Measurements from ENCODE around the gene SLC4A1.

SLC4A1 gene

DNA sequence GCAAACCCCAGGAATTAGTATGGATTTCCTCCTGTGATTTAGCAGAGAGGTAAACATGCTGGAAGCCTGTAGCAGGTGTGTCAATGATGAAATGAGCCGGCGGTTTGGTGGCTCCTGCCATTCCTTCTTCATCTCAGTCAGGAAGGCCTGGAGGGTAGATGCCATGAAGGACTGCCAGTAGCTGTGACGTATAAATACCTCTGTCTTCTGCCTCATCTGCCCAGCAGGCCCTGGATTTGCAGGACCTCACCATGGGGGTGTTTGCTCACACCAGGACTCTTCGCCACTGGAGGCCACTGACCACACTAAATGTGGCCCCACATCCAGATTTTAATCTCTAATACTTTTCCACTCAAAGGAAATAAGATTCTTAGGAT is 16.1 kb upstream of the SLC4A1 start:
- in situ Hi-C loops (cut with MboI; ENCODE audit: low sequenced_read_pairs) = no loop called here

DNA sequence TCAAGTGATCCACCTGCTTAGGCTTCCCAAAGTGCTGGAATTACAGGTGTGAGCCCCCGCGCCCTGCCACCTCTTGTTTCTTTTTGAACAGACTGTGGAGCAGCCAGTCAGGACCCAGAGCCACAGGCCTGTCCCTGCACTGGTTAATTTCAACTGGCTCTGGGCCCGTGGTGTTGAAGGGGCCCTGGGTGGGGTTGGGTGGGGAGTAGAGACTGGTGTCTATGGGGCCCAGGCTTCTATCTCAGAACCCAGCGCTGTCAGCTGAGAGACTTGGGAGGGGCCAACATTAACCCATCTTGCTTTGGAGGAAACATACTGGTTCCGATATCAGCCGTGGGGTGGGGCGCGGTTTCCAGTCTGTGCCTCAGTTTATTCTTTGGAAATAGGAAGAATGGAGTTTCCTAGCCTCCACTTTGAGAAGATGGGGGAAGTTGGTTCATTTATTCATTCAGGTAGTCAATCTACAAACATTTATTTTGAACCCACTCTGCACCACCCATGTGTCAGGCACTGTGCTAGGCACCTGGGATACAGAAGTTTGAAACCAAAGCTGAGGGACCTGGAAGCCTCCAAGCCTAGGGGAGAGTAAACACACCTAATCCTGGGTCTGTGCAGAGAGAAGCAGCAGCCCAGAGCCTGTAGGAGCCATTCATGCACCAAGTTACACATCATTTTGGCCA is 15.5 kb upstream of the SLC4A1 start:
- in situ Hi-C loops (cut with MboI; ENCODE audit: low sequenced_read_pairs) = no loop called here

DNA sequence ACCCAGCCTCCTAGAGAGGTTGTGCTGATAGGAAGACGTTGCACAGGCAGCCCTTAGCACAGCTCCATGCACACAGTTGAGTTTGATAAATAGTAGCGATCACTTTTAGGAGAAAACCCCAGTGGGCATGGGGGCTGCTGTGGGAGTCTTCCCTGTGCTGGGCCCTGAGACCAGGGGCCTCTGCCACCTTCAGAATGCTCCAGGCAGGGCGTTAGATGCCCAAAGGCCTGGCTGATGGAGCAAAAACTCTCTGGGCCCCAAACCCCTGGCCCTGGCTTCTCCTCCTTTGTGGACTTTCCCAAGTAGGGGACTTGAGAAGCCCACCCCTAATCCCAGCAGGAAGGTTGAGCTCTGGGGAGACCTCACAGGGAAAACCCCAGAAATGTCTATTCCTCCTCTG is 14.3 kb upstream of the SLC4A1 start:
- in situ Hi-C loops (cut with MboI; ENCODE audit: low sequenced_read_pairs) = no loop called here

DNA sequence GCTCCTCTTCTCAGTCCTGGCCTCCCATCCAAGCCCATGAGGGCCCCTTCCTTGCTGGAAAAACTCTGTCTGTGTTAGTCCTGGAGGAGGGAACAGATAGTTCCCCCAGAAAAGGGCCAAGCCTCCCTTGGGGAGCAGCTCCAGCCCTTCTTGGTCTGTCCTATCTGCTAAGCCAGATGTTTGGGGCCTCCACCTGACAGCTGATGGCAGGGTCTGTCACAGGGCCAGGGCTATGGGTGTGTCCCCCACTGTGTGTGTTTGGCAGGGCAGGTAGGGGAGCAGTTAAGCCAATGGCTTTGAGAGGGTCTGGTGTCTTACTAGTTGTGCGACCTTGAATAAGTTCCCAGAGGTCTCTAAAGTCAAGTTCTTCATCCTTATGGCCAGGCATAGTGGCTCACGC is 13.6 kb upstream of the SLC4A1 start:
- in situ Hi-C loops (cut with MboI; ENCODE audit: low sequenced_read_pairs) = no loop called here

DNA sequence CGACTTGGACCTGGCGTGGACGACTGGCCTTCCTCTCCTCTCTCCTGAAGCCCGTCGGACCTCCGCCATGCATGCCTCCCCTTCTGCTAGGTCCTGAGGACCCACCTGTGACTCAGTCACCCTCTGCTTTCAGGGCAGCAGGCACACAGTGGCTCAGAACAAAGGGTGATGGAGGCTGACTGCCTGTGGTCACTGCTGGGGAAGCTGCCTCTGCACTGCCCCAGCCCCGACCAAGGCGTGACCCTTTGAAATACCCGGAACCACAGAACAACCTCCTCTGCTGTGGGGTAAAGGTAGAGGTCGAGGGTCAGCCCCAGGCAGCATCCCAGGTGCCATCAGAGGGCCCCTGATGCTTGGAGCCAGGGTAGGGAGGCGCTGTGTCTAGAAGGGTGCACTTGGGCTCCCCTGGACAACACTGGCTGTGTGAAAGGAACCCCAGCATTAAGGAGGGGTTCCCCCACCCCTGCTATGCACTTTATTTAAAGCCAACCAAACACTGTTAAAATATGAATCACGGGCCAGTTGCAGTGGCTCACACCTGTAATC is 12.5 kb upstream of the SLC4A1 start:
- in situ Hi-C loops (cut with MboI; ENCODE audit: low sequenced_read_pairs) = no loop called here

DNA sequence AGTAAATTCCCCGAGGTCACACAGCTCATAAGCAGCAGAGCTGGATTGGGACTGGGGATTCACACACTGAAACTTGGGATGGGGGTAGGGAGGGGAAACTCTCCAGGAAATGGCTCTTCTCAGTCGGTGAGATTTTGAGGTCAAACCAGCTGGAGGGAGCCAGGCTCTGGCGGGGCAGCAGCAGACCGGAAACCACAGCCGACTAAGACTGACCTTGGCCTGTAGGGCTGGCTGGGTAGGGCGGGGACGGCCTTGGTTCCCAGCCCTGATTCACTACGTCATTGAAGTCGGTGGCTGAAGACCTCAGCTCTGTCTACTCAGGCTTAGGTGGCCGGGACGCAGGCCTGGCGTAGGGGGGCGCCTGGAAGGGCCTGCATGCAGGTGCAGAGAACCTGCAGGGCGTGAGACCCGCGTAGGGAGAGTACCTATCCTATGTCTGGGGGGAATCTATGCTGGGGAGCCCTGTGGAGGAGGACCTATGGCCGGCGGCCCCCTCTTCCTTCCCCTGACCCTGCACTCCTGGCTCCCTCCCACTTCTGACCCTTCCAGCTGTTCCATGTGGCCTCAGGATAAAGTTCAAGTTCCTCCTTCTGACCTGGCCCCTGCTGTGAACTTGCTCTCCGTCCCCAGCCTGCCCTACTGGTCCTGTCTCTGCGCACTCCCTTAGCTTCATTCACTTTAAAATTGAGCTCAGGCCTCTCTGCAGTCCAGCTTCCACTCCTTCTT is 11.9 kb upstream of the SLC4A1 start:
- in situ Hi-C loops (cut with MboI; ENCODE audit: low sequenced_read_pairs) = no loop called here

DNA sequence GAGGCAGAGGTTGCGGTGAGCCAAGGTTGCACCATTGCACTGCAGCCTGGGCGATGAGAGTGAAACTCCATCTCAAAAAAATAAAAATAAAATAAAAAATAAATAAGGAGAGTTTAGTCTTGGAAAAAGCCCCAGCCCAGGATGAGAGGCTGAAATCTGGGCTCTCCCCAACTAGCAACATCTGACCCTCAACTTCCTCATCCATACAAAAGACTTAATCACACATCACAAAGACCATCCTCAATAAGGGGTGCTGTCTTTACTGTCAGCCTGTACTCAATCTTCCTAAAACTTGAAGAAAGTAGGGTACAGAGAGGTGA is 11.4 kb upstream of the SLC4A1 start:
- in situ Hi-C loops (cut with MboI; ENCODE audit: low sequenced_read_pairs) = no loop called here

DNA sequence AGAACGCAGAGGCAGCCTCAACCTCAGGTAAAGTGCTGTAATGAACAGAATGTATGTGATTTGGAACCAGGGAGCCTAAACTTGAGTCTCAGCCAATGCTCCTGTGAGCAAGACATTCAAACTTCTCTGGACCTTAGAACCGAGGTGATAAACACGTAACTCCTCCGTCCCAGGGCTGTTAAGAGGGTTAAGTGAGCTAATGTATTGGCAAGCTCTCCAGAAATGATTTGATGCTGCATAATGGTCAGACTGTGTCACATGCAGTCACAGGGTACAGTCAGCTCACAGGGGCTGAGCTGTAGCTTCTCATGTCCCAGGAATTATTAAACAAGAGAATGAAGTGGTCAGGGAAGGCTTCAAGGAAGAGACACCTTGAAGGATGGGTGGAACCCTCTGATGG is 10.0 kb upstream of the SLC4A1 start:
- in situ Hi-C loops (cut with MboI; ENCODE audit: low sequenced_read_pairs) = no loop called here

DNA sequence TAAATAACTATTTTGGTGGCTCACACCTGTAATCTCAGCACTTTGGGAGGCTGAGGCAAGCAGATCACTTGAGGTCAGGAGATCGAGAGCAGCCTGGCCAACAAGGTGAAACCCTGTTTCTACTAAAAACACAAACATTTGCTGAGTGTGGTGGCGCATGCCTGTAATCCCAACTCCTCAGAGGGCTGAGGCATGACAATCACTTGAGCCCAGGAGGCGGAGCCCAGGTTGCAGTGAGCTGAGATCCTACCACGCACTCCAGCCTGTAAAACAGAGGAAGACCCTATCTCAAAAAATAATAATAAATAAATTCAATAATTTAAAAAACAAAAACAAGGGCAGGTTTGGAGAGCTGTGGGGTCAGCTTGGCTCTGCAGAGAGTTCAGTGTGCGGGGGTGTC is 5.7 kb upstream of the SLC4A1 start:
- in situ Hi-C loops (cut with MboI; ENCODE audit: low sequenced_read_pairs) = no loop called here

DNA sequence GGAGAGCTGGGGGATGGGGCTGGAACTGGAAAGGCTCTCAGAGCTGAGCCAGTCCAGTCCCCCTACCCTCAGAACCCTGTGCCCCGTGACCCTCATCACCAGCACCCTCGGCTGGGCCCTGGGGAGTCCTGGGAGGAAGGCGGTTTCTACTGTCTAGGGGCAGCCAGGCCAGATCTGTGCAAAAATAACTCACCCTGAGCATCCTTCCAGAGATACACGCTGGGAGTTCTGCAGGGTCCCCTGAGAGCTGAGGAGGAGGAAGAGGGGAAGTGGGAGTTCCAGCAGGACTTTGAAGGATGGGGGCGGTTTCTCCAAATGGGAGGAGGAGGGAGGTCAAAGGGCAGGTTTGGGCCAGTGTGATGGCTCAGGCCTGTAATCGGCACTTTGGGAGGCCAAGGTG is 5.0 kb upstream of the SLC4A1 start:
- in situ Hi-C loops (cut with MboI; ENCODE audit: low sequenced_read_pairs) = no loop called here

DNA sequence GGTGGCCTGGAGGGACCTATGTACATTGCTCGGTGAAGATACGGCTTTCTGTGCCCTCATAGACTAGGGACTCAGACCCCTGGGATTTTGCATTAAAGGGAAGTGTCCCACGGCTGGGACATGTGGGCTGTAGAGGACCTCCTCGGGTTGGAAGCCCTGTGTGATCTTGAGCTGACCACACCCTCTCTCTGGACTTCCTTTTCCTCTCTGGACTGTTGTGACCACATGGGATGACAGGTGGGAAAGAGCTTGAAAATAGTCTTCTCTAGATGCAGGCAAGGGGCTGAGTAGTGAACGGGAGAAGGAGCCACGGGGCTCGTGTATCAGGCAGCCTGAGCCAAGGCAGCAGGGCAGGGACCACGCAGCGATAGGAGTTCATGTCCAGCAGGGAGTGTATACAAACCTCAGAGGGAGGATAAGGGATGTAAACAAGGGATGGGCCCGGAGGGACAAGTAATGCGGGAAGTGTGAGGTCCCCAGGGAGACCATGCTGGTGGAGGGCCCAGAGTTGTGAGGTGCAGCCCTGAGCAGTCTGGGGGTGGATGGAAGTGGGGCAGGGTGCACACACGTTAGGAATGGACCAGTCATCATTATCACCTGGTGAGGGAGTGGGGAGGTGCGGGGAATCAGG is 4.5 kb upstream of the SLC4A1 start:
- in situ Hi-C loops (cut with MboI; ENCODE audit: low sequenced_read_pairs) = no loop called here

DNA sequence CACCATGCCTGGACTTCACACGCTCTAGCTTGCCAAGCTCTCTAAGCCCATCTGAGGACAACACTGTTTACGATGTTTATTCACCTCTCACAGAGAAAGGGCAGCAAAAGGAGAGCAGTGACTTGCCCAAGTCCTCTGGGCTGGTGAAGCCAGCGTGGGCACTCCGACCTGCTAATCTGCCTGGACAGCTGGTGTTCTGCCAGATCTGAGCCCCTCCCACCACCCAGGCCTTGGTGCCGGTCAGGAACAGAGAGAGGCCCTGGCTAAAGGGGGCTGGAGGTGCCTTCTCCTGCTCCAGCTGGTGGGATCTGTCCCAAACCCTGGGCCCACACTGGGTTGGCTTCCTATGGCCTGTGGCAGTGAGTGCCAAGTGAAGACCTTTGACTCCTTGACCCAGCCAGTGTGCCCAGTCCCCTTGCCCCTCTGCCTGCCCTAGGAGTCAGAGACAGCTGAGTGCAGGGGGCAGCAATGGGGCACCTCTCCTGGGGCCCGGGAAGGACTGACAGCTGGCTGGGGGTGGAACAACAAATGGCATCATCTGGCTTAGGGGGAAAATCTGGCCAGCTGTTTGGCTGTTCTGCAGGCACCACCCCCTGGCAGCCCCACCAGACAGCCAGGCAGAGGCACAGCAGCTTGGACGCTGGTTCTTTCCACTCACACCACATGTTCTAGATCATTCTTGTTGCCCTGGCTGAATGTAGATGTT is 1.8 kb upstream of the SLC4A1 start:
- in situ Hi-C loops (cut with MboI; ENCODE audit: low sequenced_read_pairs) = no loop called here

DNA sequence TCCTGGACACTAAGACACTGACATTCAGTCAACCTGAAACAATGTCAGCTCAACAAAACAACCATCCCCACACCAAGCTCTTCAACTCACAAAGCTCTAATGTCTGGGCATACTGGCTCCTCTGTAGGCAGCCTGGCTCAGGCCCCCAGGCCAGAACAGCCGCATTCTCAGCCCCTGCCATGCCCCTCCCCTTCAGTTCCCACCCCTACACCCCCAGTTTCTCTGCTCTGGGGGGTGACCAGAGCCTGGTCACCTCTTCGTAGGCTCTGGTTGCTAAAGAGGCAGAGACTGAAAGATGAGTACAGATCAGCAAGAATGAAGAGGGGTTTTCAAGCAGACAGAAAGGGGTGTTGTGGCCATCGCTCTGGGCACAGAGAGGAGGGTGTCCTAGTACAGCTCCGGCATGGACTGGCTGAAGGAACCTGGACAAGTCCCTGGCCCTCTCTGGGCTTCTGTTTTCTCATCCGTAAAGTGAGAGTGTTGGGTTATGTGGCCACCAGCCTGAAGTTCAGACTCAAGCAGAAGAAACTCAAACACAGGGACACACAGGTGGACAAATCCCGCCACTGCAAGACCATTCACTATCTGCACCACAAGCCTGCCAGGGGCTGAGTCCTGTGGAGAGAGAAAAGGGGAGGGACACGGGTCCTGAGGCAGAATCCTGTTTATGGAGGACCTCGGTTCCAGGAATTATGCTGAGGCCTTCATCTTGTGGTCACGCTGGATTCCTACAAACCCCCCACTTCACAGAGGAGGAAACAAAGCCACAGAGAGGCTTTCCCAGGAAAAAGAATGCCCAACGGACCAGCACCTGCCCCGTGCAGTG is 987 bp upstream of the SLC4A1 start:
- in situ Hi-C loops (cut with MboI; ENCODE audit: low sequenced_read_pairs) = no loop called here

DNA sequence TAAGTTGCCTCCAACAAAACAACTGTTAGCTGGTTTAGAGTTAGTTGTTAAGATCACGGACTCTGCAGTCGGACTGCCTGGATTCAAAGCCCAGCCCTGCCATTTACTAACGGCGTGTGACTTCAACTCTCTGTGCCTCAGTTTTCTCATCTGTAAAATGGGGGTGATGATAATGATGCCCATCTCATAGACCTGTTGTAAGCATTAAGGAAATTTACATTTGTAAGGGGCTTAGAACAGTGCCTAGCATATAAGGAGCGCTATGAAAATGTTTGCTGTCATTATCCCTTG is 825 bp downstream of the SLC4A1 start:
- in situ Hi-C loops (cut with MboI; ENCODE audit: low sequenced_read_pairs) = no loop called here

DNA sequence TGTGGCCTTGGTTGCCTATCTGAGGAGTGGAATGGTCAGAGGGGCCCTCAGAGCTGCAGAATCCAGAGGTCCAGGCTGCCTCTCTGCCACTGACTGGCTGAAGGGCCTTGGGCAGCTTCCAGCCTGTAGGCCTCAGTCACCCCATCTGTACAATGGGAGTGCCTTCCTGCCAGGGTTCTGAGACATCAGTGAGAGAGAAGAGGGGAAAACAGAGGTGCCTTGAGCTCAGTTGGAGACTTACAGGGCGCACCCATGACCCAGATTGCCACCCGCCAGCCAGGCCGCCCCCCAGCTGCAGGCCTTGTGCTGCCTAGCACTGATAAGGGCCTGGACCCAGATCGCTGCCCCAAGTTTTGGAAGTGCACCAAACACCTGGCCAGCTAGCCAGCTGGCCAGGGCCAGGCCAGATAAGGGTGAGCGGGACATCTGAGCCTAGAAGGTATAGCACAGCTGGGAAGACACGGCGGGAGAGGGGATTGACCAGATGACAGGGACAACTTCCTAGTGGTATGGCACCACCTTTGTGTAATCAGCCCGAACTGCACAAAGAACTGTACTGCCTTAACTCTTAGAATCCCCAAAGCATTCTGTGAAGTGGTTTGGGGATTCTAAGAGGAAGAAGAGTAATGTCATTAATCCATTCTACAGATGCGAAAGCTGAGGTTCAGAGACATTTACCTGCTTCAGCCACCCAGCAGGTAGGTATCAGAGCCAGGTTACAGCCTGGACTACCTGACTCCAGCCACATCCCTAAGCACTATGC is 1.4 kb downstream of the SLC4A1 start:
- in situ Hi-C loops (cut with MboI; ENCODE audit: low sequenced_read_pairs) = no loop called here

DNA sequence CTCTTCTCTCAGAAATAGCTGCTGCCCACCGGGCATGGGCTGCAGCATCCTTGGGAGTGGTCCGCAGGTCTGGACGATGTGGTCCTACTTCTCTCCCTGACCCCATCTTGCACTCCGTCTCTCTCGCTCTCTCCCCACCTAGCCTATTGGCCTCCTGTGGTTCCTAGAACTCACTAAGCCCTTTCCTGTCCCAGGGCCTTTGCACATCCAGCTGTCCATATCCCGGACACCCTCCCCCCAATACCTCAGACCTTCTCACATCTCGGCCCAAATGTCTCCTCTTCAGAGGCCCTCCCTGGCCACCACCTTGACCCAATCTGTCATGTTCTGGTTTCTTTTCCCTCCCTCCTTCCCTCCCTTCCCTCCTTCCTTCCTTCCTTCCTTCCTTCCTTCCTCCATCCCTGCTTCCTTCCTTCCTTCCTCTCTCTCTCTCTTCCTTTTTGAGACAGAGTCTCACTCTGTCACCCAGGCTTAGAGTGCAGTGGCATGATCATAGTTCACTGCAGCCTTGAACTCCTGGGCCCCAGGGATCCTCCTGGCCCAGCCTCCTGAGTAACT is 4.5 kb downstream of the SLC4A1 start:
- in situ Hi-C loops (cut with MboI; ENCODE audit: low sequenced_read_pairs) = no loop called here

DNA sequence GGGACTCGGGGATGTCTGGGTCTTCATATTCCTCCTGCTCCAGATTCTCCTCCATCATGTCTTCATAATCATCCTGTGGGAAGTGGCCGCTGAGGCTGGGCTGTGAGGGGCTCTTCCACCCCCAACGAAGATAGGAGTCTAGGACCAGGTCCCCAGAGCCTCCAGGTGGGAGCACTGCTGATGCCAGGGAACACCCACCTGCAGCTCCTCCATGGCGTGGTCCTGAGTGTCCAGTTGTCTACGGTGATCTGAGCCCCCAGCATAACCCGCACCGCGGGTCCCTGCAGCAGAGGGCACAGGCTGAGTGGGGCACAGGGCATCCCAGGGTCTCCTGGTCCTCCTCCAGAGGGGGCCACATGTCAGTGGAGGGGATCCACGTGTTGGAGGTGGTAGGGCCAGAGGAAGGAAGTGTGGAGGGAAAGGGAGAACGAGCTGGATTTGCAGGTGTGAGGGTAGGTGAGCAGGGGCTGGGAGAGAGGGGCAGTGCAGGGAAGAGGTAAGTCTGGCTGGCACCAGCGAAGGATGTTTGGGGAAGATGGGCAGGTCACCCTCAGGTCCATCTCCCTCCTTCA is 5.2 kb downstream of the SLC4A1 start:
- in situ Hi-C loops (cut with MboI; ENCODE audit: low sequenced_read_pairs) = no loop called here

DNA sequence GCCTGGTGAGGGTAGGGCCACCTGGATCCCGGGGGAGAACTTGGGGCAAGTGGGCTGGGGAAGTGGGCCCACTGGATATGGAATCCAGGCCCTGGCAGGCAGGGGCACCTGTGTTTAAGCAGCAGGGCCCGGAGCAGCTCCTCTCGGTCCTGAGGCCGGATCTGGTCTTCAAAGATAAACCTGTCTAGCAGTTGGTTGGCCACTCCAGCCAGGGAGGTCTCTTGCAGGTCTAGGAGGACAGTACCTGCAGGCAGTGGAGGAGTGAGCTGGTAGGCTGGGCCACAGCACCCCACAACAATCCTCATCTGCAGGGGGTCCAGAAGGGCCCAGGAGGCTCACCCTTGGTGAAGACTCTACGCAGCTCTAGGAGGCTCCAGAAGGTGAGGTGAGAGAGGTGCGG is 7.6 kb downstream of the SLC4A1 start:
- in situ Hi-C loops (cut with MboI; ENCODE audit: low sequenced_read_pairs) = no loop called here

DNA sequence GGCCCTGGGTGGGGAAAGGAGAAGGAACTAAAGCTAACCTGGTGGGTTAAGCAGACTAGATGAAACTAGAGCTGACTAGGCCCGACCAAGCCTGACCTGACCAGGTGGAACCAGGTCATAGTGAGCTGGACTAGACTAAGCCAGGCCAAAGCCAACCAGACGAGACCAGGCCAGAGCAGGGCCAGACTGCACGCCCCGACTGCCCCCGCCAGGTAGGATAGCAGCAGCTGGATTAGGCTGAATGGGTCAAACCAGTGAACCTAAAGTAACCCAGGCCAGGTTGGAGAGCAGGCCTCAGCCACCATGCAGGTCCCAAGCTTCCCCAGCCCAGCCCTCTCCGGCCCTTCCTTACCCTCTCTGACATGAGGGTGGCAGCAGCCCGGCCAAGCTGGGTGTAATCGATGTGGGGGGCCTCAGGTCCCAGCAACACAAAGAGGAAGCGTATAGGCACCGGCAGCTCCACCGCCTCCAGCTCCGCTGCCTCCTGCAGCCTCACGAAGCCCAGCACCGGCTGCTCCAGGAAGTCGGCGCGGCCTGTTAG is 9.1 kb downstream of the SLC4A1 start:
- in situ Hi-C loops (cut with MboI; ENCODE audit: low sequenced_read_pairs) = no loop called here
